ENCODE results near the gene EXOC3L4. TPM values are rescaled to one million over a fixed set of nuclear protein-coding genes. Genes with fewer than 3 reads are reported as not detected.

Gene EXOC3L4
- total RNA-seq, 1 donor from 2014 or later: 8.6 TPM

- TF ChIP-seq POLR2A (IDR thresholded peaks at IDR 0.05): no peak
- no peak for TF ChIP-seq POLR2AphosphoS5 (IDR thresholded peaks at IDR 0.05; ENCODE audit: insufficient read depth in 1 of 2, low read depth in 1 of 2)
- H3K4me3 ChIP-seq: no peak overlapping the region
- H3K27me3 ChIP-seq: no peaks in the 10 kb centered on the region
- no peaks in the 10 kb centered on the region for H3K9me3 ChIP-seq
- DNase-seq (ENCODE audit: extremely low spot score in 2 of 2): no peak
- no peaks in the 10 kb centered on the region for H3K36me3 ChIP-seq
- intact Hi-C loops (cut with DNase I): no loop called here
- H3K27ac ChIP-seq: no peak overlapping the region
- H3K4me1 ChIP-seq: peaks cover 5% of the 10 kb centered on the region
These were observed 12.6 kb upstream of the EXOC3L4 start for GRCh38 chr14:103081951-103082350.

DNA sequence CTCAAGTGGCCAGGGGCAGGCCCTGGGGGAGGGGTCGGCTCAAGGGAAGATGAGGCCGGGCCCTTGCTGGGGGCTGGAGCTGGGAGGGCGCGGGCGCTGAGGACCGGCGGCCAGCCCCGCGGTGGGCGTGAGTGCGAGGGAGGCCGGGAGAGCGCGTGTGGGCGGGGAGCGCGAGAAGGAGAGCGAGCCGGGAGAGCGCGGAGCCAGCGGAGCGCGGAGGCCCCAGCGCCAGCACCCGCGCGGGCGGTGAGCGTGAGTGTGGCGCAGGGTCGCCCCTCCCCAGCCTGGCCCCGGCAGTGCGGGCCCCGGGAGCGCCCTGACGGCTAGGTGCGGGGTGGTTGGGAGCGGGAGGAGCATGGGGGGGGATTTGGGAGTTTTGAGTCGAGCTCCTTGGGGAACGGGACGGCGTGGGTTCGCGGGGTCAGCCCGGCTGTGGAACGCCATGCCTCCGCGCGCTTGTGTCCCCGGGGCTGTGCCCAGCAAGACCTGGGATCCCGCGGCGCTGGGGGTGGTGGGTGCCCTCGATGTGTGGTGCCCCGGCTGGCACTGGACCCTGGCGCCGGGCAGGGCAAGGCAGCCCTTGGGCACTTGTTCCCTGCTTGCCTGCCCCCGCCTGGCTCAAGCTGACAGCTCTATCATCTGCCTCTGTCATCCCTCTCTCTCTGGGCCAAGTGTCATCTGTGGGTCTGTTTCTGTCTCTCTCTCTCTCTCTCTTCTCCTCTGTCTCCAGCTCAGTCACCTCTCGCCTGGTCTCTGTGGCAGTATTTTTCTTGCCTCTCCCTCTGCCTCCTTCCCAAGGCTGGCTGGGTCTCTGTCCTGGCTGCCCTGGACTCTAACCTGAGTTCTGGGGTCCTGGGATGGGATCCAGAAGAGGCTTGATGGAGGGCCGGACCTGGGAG, 10.3 kb upstream of the EXOC3L4 start, which contains the start of gene LBHD2:
LBHD2 (plus strand) TSS at position 190 of the 899 bp plus-strand sequence. CDS start 1,803 bp downstream, outside the sequence.
- H3K27ac ChIP-seq: no peak within 1 kb of the TSS
- H3K36me3 ChIP-seq: no peaks in the 10 kb centered on the region
- H3K4me3 ChIP-seq: peak within 1 kb of the TSS; percentile 17 to 32
- no peak for TF ChIP-seq POLR2A (IDR thresholded peaks at IDR 0.05)
- TF ChIP-seq, protein P1, sequence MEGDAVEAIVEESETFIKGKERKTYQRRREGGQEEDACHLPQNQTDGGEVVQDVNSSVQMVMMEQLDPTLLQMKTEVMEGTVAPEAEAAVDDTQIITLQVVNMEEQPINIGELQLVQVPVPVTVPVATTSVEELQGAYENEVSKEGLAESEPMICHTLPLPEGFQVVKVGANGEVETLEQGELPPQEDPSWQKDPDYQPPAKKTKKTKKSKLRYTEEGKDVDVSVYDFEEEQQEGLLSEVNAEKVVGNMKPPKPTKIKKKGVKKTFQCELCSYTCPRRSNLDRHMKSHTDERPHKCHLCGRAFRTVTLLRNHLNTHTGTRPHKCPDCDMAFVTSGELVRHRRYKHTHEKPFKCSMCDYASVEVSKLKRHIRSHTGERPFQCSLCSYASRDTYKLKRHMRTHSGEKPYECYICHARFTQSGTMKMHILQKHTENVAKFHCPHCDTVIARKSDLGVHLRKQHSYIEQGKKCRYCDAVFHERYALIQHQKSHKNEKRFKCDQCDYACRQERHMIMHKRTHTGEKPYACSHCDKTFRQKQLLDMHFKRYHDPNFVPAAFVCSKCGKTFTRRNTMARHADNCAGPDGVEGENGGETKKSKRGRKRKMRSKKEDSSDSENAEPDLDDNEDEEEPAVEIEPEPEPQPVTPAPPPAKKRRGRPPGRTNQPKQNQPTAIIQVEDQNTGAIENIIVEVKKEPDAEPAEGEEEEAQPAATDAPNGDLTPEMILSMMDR (IDR thresholded peaks at IDR 0.05): no peak
- no peak for TF ChIP-seq POLR2AphosphoS5 (IDR thresholded peaks at IDR 0.05; ENCODE audit: insufficient read depth in 1 of 2, low read depth in 1 of 2)
- H3K4me1 ChIP-seq: peaks cover 5% of the 10 kb centered on the region
- intact Hi-C loops (cut with DNase I): no loop called here
- no peaks in the 10 kb centered on the region for H3K9me3 ChIP-seq
- DNase-seq (ENCODE audit: extremely low spot score in 2 of 2): no peak
- no peaks in the 10 kb centered on the region for H3K27me3 ChIP-seq

GRCh38 chr14:103085106-103086091, 9.1 kb upstream of the EXOC3L4 start:
- H3K9me3 ChIP-seq: no peaks in the 10 kb centered on the region
- no peaks in the 10 kb centered on the region for H3K36me3 ChIP-seq
- no peak overlapping the region for H3K4me3 ChIP-seq
- no peaks in the 10 kb centered on the region for H3K27me3 ChIP-seq
- intact Hi-C loops (cut with DNase I): no loop called here
- TF ChIP-seq POLR2A (IDR thresholded peaks at IDR 0.05) (no peak), POLR2AphosphoS5 (IDR thresholded peaks at IDR 0.05; ENCODE audit: insufficient read depth in 1 of 2, low read depth in 1 of 2) (no peak)
- TF ChIP-seq, protein P1 (IDR thresholded peaks at IDR 0.05): no peak
- no peak overlapping the region for H3K27ac ChIP-seq
- DNase-seq (ENCODE audit: extremely low spot score in 2 of 2): no peak
- peaks cover 5% of the 10 kb centered on the region for H3K4me1 ChIP-seq

DNA sequence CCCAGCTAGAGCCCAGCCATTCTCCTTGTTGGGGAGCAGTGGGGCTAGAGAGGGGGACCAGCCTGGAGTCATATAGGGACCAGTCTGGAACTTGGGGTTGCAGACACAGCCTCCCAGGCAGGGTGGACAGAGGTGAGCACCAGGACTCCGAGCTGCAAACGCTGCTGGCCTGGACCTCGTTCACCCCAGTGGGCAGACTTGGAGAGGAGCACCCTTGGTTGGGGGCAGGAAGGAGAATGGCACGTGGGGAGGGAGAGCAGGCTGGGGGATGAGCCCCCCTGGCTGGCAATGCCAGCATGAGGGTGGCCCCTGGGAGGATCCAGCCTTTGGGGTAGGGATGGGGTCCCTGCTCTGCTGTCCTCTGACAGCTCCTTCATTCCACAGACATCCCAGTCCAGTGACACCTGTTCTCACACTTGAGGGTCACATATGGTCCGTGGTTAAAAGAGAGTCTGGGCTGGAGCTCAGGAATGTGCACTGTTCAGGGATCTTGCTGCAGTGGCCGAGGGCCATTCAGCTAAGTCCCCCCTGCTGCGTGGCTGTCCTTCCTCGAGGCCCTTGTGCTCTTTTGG, 7.7 kb upstream of the EXOC3L4 start:
- no peaks in the 10 kb centered on the region for H3K9me3 ChIP-seq
- no peaks in the 10 kb centered on the region for H3K36me3 ChIP-seq
- TF ChIP-seq POLR2A (IDR thresholded peaks at IDR 0.05) (no peak), POLR2AphosphoS5 (IDR thresholded peaks at IDR 0.05; ENCODE audit: insufficient read depth in 1 of 2, low read depth in 1 of 2) (no peak)
- TF ChIP-seq, protein P1 (IDR thresholded peaks at IDR 0.05): no peak
- intact Hi-C loops (cut with DNase I): no loop called here
- no peak overlapping the region for H3K4me3 ChIP-seq
- no peaks in the 10 kb centered on the region for H3K27me3 ChIP-seq
- H3K27ac ChIP-seq: no peak overlapping the region
- peaks cover 16% of the 10 kb centered on the region for H3K4me1 ChIP-seq
- no peak for DNase-seq (ENCODE audit: extremely low spot score in 2 of 2)

DNA sequence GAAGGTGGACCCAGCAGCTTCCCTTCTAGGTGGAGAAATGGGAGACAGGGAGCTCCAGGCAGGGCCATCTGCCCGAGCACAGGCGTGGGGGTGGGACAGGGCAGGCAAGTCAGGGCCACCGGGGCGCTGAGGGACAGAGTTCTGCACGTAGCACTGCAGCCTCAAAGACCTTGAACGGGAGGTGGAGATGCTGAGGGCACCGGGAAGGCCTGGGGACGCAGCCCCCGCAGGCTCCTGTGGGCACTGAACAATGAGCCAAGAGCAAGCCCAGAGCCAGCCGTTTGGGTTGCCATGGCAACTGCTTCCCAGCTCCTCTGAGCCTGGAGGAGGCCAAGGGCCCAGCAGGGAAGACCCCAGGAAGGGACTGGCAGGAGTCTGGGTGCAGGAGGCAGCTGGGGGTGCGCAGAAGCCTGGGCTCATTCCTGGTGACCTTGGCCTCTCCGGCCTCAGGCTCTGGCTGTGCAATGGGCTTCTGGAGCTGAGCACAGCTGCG, 7.1 kb upstream of the EXOC3L4 start:
- Histone ChIP-seq H3K27ac (no peak overlapping the region), H3K9me3 (no peaks in the 10 kb centered on the region), H3K36me3 (no peaks in the 10 kb centered on the region), H3K4me1 (peaks cover 16% of the 10 kb centered on the region), H3K4me3 (no peak overlapping the region), H3K27me3 (no peaks in the 10 kb centered on the region)
- intact Hi-C loops (cut with DNase I): no loop called here
- DNase-seq (ENCODE audit: extremely low spot score in 2 of 2): no peak
- no peak for TF ChIP-seq POLR2A (IDR thresholded peaks at IDR 0.05)
- no peak for TF ChIP-seq POLR2AphosphoS5 (IDR thresholded peaks at IDR 0.05; ENCODE audit: insufficient read depth in 1 of 2, low read depth in 1 of 2)
- TF ChIP-seq, protein P1 (IDR thresholded peaks at IDR 0.05): no peak
